Right lobe of liver (tissue), 6 donors: ENCODE measurements around the gene ERC1. TPM values are rescaled to one million over a fixed set of nuclear protein-coding genes. Genes with fewer than 3 reads are reported as not detected.
A peak's percentile ranks its signal among the peaks of the same experiment; 100 is the strongest.

Experiments
- ATAC-seq, 4 donors: fragments of 200-7000 bp; cut with Tn5 transposase; one replicate each; pipeline ENCODE4 v1.9.1; 2020; ENCODE audit warnings: mild to moderate bottlenecking in 4 of 4, moderate library complexity in 4 of 4
- DNase-seq, 3 donors: peaks; one replicate each; pipeline ENCODE4 v3.0.0-alpha.2; 2020
- H3K27ac ChIP-seq, 3 donors: fragments of 200-600 bp; one replicate each; pipeline ENCODE4 v1.8.0; 2022
- H3K27me3 ChIP-seq, 2 donors: fragments of 200-600 bp; one replicate each; pipeline ENCODE4 v1.8.0; 2022
- H3K36me3 ChIP-seq, 4 donors: fragments of 200-600 bp; sonication (generic) in 1 of 4; one replicate each; pipeline versions ENCODE4 v1.5.1 to v1.8.0; 2017 to 2022; ENCODE audit warnings: control low read depth in 1 of 4
- H3K4me1 ChIP-seq, 4 donors: fragments of 200-600 bp; sonication (generic) in 1 of 4; one replicate each; pipeline versions ENCODE4 v1.5.1 to v1.8.0; 2017 to 2022; ENCODE audit warnings: control low read depth in 1 of 4
- H3K4me3 ChIP-seq, 3 donors: fragments of 200-600 bp; one replicate each; pipeline ENCODE4 v1.8.0; 2022
- H3K9me3 ChIP-seq, 4 donors: fragments of 200-600 bp; sonication (generic) in 1 of 4; one replicate each; pipeline versions ENCODE4 v1.5.1 to v1.8.0; 2017 to 2022; ENCODE audit warnings: control low read depth in 1 of 4
- POLR2A ChIP-seq: fragments of 450-650 bp; IDR thresholded peaks from one replicate; pipeline ENCODE4 v1.6.1; 2017; ENCODE audit warnings: antibody characterized with exemption, mild to moderate bottlenecking
- WGBS: methylation state at CpG from one replicate; pipeline ENCODE4 v1.1.6; 2018; ENCODE audit warnings: low coverage, low lambda C conversion rate; ENCODE audit not compliant: insufficient coverage; ENCODE audit errors: missing lambda C conversion rate; 5-methylcytosine and 5-hydroxymethylcytosine counted together
- intact Hi-C, 2 donors: fragments of 100-400 bp; cut with DNase I; formaldehyde crosslinking; loops; one replicate each; pipeline versions ENCODE4 v1.11.2 to v1.14.1; 2022
- total RNA-seq, 6 experiments: library from RNA; depleted of rRNA in 2 of 6; stranded (reverse); fragments of >200 nt in 2 of 6; fragmentation: NEBNext Ultra II Directional in 3 of 6; extraction: Animal tissue kit (Norgen Biotek cat#: 25700) in 3 of 6; gene quantifications; one replicate each; pipeline versions ENCODE4 v1.1.0 to v1.2.4, GENCODE V29; 2016 to 2023
- TF ChIP-seq, protein P1 (sequence below), 4 donors: fragments of 200-600 bp in 3 of 4; fragments of 450-650 bp in 1 of 4; IDR thresholded peaks; one replicate each; pipeline versions ENCODE4 v1.5.1 to v1.8.0; 2016 to 2022; ENCODE audit warnings: antibody characterized with exemption in 4 of 4, mild to moderate bottlenecking in 2 of 4
- donor health status: DM: no; HTN: yes; CAD: no.
- donor health status: DM: no; HTN: no; CAD: no.
- donor health status: DM: no; HTN: no; CAD: no.
- donor health status: DM: no; HTN: yes; CAD: no.
- donor health status: DM: no; HTN: yes; CAD: no.

The ERC1 gene
- total RNA-seq, 6 experiments from 2014 or later, result 24.8 to 30.8 (median 28.6) TPM

DNA sequence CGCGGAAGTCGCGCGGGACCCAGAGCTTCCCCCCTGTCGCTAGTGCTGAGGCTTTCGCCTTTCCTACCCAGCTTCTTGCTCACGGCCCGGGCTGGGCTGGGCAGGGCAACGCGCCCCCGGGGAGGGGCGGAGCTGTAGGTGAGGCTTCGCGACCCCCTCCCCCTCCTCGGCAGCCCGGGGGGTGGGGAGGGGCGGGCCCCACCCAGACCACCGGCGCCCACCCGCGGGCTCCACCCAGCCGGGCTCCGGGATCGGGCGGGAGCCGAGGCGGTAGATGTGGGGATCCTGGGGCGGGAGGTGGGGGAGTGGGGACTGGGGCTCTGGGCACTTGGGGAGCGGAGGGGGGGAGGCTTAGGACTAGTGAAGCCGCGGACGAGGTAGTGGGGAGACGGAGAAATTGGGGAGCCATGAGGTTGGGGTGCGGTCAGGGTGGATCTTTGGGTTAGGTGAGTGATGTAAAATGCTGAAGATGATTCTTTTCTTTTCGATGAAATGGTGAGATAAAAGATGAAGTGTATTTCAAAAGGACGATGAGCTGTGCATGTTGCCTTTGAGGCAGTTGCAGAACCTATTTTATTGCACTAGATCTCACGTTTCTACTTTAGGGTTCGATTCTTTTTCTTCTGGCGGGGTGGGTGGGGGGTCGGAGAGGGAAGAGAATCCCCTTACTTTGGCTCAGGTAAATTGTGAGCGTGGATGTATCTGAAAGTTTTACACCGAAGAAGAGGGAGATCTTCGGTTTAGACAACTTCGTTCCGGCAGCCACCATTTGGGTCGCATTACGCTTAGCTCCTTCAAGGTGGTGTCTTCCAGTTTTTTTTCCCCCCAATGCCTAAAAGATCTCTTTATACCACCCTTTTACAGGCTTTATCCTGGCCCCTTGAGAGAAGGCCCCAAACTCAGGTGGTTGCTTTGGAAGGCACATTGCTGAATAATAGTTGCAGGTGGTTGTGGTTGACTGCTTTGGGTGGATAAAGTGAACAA is 619 bp downstream of the ERC1 start:
- no peak for DNase-seq
- no peaks in the 10 kb centered on the region for H3K9me3 ChIP-seq
- WGBS, result 9% methylated on average over 29 of the region's 48 CpGs
- H3K36me3 ChIP-seq, result no peaks in the 10 kb centered on the region
- no peaks in the 10 kb centered on the region for H3K27me3 ChIP-seq
- peak; percentile 7 to 46 (median 28) for ATAC-seq
- peak overlapping the region; percentile 73 to 88 (median 80) for H3K4me3 ChIP-seq
- H3K27ac ChIP-seq, result peak overlapping the region; percentile 96 to 98 (median 97)
- intact Hi-C loops, result no loop called here
- TF ChIP-seq, protein P1, sequence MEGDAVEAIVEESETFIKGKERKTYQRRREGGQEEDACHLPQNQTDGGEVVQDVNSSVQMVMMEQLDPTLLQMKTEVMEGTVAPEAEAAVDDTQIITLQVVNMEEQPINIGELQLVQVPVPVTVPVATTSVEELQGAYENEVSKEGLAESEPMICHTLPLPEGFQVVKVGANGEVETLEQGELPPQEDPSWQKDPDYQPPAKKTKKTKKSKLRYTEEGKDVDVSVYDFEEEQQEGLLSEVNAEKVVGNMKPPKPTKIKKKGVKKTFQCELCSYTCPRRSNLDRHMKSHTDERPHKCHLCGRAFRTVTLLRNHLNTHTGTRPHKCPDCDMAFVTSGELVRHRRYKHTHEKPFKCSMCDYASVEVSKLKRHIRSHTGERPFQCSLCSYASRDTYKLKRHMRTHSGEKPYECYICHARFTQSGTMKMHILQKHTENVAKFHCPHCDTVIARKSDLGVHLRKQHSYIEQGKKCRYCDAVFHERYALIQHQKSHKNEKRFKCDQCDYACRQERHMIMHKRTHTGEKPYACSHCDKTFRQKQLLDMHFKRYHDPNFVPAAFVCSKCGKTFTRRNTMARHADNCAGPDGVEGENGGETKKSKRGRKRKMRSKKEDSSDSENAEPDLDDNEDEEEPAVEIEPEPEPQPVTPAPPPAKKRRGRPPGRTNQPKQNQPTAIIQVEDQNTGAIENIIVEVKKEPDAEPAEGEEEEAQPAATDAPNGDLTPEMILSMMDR (IDR thresholded peaks at IDR 0.05), result no peak
- TF ChIP-seq POLR2A, result no peak
- H3K4me1 ChIP-seq, result peaks cover 0 to 21% (median 0%) of the 10 kb centered on the region in 4 donors

DNA sequence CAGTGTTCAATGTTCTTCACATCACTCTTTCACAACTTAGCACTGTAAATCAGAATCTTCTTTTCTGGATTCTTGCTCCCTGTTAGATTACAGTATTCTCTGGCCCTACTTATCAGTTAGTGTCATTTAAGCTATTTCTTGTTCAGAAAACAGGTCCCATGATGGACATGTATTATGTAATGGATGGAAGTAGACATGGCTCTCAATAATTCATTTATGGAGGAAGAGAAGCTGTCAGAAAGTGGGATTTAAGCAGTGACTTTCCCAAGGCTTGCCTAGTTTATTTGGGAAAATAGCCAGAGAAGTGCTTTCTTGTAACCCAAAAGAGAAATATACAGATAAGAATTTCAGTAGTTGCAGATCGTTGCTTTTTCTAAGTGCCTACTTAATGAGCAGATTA is 1.6 kb downstream of the ERC1 start:
- Histone ChIP-seq H3K36me3 (no peaks in the 10 kb centered on the region), H3K27ac (no peak overlapping the region), H3K4me3 (no peak overlapping the region), H3K4me1 (peaks cover 0 to 21% (median 0%) of the 10 kb centered on the region in 4 donors), H3K27me3 (no peaks in the 10 kb centered on the region), H3K9me3 (no peaks in the 10 kb centered on the region)
- DNase-seq (no peak), ATAC-seq (no peak)
- TF ChIP-seq, protein P1 (IDR thresholded peaks at IDR 0.05), result no peak
- no peak for TF ChIP-seq POLR2A
- WGBS, result 12% methylated on average over 1 of the region's 1 CpG
- intact Hi-C loops, result no loop called here

DNA sequence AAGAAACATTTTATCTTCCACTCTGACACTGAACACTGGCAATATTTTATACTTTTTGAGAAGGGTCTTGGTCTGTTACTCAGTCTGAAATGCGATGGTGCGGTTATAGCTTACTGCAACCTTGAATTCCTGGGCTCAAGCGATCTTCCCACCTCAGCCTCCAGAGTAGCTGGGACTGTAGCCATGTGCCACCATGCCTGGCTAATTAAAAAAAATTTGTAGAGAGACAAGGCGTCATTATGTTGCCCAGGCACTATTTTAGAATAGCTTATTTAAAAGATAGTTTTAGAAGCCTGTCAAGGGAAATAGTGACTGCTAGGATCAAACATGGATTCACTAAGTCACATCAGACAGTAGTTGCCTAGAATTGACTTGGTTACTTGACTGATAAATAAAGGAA is 5.9 kb downstream of the ERC1 start:
- H3K4me3 ChIP-seq, result no peak overlapping the region
- H3K36me3 ChIP-seq, result peaks cover 0 to 5% (median 0%) of the 10 kb centered on the region in 4 donors
- WGBS, result 80% methylated on average over 4 of the region's 4 CpGs
- no peak overlapping the region for H3K27ac ChIP-seq
- intact Hi-C loops, result no loop called here
- H3K4me1 ChIP-seq, result peaks cover 0 to 15% (median 2%) of the 10 kb centered on the region in 4 donors
- ATAC-seq (no peak), DNase-seq (no peak)
- no peaks in the 10 kb centered on the region for H3K27me3 ChIP-seq
- H3K9me3 ChIP-seq, result no peaks in the 10 kb centered on the region
- no peak for TF ChIP-seq POLR2A
- TF ChIP-seq, protein P1 (IDR thresholded peaks at IDR 0.05), result no peak

DNA sequence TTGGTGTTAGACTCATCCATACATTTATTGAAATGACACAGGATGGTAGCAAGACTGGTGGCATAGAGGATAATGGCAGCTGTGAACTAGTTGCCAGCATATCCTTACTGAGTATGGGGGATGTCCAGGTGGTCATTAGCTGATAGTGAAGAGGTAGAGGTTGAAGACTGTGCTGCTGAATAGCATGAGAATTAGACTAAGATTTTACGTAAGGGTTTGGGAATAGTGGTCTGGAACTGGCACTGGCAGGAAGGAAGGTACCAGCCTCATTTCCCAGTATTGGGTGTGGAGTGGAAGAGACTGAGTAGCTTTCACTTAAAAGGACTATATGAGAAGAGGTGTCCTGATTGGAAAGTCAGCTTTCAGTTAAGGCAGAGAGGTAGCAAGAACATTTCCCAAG is 6.5 kb downstream of the ERC1 start:
- Histone ChIP-seq H3K4me3 (no peak overlapping the region), H3K27me3 (no peaks in the 10 kb centered on the region), H3K4me1 (peaks cover 0 to 9% (median 2%) of the 10 kb centered on the region in 4 donors), H3K36me3 (peaks cover 0 to 5% (median 0%) of the 10 kb centered on the region in 4 donors), H3K27ac (no peak overlapping the region), H3K9me3 (no peaks in the 10 kb centered on the region)
- ATAC-seq (no peak), DNase-seq (no peak)
- 86% methylated on average over 1 of the region's 1 CpG for WGBS
- TF ChIP-seq, protein P1 (IDR thresholded peaks at IDR 0.05), result no peak
- intact Hi-C loops, result no loop called here
